DMS53 treated with DMSO at 0.1 percent for 48 hours (cell line): ENCODE data around the gene ARHGAP26.

Source experiments
- DNase-seq: peaks from one replicate; lab custom pipeline; 2025; ENCODE audit not compliant: unreplicated experiment; lab: John Stamatoyannopoulos, UW

The ARHGAP26 gene

DNA sequence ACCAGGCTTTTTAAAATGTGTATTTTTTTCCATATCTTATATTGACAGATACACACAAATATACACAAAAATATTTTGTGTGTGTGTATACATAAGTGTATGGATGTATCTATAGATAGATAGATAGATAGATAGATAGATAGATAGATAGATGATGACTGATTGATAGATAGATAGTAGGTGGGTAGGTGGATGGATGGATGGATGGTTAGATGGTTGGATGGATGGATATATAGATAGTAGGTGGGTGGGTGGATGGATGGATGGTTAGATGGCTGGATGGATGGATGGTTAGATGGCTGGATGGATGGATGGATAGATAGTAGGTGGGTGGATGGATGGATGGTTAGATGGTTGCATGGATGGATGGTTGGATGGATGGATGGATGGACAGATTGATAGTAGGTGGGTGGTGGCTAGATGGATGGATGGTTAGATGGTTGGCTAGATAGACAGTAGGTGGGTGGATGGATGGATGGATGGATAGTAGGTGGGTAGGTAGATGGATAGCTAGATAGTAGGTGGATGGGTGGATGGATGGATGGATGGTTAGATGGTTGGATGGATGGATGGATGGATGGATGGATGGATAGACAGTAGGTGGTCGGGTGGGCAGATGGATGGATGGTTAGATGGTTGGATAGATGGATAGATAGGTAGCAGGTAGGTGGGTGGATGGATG lies 477.1 kb downstream of the ARHGAP26 start:
- DNase-seq: no peak

DNA sequence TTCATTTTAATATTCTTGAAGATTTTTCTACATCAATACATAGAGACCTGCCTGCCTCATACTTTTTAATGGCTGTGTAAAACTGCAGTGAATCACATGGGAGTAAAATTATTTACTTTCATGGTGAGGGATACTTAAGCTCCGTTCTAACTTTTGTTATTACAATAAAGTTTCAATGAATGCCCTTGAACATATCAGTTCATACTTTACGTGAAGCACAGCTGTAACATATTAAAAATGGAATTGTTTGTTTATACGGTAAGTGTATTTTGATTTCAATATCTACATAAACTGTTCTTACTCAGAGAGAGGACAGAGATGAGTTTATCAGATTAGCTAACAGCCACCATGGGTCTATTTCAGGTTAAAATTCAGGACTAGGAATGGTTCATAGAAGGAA lies 478.2 kb downstream of the ARHGAP26 start:
- DNase-seq: no peak

DNA sequence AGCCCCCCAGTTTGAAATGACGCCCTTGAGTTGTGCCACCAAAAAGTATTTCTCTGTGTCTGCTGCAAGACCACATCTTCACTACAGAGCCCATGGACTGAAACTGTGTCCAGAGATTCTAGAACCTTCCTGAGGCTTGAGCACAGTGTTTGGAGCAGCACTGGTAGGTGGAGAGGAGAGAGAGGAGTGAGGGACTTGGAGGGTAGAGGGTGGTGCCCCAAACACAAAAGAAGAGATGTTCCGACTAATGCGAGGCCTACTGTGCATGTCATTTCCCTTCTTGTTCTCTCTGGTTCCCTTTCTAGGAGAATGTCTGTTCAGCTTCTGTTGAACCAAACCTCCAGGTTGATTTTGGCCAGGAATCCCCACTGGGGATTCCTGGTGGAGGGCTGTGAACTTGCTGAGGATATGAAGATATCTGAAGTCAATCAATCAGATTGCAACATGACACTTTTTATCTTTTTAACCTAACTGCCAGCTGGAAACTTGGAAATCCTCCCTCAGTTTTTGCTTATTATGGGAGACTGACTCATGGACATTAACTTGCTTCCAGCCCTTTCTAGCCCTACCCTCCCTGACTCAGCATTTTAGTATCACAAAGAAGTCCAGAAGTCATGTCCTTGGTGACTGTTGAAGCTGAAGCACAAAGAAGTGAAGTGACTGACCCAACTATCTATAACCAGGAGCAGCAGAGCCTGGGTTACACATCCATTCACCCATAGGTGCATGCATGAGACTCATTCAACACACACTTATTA lies 478.8 kb downstream of the ARHGAP26 start:
- no peak for DNase-seq

DNA sequence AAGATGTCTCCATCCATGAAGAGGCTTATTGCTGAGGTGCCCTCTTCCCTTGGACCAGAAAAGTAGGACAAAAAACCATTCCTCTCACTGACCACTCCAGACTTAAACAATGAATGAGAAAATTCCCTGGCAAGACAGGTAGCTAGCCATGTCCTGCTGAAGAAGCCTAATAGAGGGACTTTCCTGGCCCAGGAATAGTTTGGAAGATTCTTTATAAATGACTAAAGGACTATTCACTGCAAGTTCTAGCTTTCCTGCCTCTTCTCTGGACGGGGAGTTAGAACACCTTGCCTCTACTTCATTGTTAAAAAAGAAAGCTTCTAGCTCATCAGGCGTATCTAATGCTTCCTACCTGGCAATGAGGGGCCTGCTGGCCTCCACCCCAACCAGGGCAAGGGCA lies 479.7 kb downstream of the ARHGAP26 start:
- no peak for DNase-seq

DNA sequence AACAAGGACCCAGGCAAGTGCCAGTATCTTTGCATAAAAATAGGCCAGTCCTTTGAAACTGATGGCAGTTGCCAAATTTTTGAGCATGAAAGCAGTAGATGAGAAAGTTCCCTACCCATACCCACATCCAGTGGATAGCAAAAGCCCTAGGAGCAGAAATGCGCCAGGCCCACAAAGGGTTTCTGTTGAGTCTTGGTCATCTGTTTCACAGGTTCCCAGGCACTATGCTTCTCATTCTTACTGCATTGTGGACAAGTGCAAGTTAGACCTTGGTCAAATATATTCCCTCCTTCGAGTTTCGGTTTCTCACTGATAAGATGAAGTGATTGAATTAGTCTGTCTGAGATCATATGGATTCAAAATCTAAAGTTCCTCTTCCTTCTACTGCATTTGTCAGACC lies 481.0 kb downstream of the ARHGAP26 start:
- DNase-seq: no peak

DNA sequence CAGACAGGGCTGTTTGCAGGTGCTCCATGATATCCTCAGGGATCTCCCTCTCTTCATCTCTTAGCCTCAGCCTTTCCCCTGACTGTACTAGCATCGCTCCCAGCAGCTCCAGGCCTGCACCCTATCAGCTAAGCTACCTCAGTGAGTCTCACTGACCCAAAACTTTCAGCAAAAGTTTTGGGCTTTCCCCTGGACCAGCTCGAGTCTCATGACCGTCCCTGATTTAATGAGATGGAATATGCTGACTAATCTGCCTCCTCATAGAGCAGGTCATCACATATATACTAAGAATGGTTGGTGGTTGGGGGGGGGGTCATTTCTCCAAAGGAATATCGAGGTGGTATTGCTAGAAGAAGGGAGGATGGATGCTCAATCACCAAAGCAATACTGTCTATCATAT lies 481.8 kb downstream of the ARHGAP26 start:
- no peak for DNase-seq

DNA sequence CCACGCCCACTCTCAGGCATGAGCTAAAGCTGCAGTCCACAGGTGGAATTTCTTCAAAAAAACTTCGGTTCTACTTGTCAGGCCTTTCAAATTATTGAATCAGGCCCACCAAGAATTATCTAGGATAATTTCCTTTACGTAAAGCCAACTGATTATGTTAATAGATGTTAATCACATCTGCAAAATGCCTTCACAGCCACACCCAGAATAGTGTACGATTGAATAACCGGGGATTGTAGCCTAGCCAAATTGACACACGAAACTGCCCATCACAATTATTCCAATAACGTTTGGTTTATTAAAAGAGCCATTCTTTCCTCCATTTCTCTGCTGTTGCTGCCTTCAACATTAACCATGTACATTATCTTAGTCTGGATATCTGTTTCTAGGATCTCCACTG lies 484.6 kb downstream of the ARHGAP26 start:
- no peak for DNase-seq

DNA sequence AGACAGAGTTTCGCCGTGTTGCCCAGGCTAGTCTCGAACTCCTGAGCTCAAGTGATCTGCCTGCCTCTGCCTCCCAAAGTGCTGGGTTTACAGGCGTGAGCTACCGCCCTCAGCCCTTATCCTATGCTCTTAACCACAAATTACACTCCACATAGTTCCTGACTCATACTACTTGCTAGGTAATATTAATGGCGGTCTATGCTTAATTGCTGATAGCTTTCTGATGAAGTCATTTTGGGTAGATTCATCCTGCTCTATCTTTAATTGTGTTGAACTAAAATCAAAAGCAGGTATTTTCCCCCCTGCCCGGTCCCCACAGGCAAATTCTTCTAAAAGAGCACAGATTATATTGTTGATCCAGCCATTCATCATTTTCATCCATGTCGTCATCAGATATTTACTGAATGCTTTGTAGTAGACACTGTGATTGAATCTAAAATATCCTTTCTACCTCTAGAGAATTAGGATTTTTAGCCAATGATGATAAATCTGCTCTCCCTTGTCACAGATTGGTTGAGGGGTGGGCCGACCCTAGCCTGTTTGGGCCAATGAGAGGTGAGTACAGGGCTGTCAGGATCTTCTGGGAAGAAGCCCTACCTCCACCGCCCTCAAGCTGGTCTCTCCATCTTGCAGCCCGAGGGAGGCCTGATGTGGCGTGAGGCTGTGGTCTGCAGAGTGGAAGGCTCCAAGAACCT lies 488.5 kb downstream of the ARHGAP26 start:
- no peak for DNase-seq

DNA sequence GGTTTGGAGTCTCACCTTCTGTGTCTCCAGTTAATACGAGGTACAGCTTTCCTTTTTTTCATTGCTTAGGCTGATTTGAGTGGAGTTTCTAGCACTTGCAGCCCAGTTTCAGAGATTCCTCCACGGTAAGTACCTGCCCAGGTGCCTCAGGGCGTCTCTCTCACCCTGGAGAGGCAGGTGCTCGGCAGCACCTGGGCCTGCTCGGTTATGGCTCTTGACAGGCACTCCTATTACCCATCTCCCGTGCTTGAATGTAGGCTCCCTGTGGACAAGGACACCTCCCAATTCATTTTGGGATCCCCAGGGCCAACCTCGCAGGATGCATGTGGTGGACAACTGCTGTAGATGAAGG lies 489.1 kb downstream of the ARHGAP26 start:
- DNase-seq: no peak

DNA sequence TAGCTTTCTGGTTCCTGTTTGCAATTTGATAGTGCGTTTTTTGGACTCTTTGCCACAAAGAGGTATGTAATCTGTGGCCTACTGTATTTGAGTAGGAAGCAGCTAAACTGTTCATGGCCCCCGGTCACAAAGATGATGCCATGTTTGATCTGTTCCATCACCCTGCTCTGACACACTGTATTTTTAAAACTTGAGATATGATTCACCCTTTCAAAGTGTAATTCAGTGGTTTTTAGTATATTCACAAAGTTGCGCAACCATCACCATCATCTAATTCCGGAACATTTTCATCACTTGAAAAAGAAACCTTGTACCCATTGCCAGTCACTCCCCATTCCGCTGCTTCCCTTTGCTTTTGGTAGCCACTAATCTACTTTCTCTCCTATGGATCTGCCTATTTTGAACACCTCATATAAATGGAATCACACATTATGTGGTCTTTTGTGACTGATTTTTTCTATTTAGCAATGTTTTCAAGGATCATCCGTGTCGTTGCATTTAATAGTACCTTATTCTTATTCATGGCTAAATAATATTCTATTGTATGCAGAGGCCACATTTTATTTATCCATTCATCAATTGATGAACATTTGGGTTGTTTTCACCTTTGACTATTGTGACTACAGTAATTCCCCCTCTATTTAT lies 491.7 kb downstream of the ARHGAP26 start:
- DNase-seq: no peak

DNA sequence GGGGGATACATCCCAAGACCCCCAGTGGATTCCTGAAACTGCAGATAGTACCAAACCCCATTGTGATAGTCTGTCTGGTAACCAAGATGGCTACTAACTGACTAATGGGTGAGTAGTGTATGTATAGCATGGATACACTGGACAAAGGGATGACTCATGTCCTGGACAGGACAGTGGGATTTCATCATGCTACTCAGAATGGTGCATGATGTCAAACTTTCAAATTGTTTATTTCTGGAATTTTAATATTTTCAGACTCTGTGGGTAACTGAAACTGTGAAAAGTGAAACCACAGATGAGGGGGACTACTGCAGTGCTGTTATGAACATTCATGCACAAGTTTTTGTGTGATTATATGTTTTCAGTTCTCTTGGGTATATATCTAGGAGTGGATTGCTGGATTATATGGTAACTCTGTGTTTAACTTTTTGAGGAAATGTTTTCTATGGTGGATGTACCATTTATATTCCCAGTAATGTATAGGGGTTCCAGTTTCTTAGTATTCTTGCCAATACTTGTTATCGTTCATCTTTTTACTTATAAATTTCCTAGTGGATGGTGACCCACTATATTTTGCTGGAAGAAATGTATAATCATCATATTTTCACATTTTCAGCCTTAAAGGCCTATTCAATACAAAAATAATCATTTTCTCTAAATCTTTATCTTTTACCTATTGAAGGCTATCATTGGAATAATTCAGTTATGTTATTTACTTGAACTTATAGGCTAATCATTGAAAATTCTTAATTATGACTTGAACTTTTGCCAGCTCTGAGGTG lies 492.4 kb downstream of the ARHGAP26 start:
- DNase-seq: peak; percentile 14

DNA sequence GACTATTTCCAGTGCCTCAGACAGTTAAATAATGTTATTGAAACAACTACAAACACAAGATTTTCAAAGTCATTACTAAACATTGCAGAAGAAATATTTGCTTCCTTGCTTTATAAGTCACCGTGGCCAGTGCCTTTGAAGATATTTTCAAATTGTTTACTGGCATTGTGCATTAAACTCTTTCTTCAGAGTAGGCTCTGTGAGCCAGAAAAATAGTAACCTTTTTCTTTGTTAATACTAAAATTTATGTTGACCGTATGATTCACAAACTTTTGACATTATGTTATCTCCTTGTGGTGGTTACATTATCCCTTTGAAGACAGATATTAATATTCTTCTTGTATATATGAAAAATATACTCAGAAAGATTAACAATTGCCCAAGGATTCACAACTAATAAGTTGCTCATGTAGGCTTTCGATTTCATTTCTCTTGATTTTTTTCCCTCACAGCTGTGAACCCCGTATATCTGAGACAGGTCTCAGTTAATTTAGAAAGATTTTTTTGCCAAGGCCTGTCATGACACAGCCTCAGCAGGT lies 493.2 kb downstream of the ARHGAP26 start:
- no peak for DNase-seq

DNA sequence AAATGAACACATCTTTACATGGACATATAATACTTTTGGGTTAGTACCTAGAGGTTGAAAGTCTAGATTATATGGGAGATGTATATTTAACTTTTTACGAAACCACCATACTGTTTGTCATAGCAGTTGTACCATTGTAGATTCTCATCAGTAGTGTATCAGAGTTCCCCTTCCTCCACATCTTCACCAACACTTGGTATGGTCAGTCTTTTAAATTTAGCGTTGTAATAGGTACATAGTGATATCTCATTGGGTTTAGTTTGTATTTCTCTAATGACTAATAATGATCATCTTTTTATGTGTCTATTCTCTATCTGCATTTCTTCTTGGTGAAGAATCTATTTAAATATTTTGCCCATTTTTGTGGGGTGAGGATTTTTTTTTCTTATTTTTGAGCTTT lies 495.8 kb downstream of the ARHGAP26 start:
- DNase-seq: no peak

DNA sequence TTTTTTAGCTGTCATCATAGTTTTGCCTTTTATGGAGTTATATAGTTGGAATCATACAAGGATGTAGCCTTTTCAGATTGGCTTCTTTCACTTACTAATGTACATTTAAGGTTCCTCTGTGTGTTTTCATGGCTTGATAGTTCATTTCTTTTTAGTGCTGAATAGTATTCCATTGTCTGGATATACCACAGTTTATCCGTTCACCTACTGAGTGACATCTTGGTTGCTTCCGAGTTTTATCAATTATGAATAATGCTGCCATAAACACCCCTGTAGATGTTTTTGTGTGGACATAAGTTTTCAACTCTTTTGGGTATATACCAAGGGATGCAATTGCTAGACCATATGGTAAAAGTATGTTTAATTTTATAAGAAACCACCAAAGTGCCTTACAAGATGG lies 497.0 kb downstream of the ARHGAP26 start:
- no peak for DNase-seq

DNA sequence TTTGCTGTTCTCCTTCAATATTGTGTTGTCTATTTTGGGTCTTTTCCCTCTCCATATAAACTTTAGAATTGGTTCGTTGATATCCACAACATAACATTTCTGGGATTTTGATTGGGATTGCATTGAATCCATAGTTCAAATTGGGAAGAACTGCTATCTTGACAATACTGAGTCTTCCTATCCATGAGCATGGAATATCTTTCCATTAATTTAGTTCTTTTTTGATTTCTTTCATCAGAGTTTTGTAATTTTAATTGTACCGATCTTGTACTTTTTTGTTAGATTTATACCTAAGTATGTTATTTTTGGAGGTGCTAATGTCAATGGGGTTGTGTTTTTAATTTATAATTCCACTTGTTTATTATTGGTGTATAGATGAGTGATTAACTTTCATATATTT lies 498.2 kb downstream of the ARHGAP26 start:
- DNase-seq: no peak

DNA sequence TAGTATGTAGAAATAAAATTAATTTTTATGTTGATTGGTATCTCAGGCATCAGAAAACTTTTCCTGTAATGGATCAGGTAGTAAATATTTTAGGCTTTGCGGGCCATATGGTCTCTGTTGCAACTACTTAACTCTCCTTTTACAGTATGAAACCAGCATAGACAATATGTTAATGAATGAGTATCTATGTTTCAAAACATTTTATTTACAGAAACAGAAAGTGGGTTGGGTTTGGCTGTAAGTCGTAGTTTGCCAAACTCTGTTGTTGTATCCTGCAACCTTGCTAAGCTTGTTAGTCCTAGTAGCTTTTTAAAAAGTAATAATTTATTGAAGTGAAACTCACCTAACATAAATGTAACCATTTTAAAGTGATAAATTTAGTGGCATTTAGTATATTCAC lies 501.3 kb downstream of the ARHGAP26 start:
- no peak for DNase-seq

DNA sequence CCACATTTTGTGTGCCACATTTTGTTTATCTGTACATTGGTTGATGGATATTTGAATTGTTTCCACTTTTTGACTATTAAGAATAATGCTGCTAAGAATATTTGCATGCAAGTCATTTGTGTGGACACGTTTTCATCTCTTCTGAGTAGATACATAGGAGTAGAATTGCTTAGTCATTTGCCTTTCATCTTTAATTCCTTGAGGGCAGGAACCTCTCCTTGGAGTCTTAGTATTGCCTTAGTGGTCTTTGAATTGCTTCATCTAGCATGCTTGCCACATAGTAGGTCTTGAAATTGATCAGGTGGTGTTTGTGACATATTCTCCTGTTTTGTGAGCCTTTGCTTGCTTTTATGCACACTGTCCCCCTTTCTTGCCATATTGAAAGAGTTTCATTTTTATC lies 504.8 kb downstream of the ARHGAP26 start:
- no peak for DNase-seq

DNA sequence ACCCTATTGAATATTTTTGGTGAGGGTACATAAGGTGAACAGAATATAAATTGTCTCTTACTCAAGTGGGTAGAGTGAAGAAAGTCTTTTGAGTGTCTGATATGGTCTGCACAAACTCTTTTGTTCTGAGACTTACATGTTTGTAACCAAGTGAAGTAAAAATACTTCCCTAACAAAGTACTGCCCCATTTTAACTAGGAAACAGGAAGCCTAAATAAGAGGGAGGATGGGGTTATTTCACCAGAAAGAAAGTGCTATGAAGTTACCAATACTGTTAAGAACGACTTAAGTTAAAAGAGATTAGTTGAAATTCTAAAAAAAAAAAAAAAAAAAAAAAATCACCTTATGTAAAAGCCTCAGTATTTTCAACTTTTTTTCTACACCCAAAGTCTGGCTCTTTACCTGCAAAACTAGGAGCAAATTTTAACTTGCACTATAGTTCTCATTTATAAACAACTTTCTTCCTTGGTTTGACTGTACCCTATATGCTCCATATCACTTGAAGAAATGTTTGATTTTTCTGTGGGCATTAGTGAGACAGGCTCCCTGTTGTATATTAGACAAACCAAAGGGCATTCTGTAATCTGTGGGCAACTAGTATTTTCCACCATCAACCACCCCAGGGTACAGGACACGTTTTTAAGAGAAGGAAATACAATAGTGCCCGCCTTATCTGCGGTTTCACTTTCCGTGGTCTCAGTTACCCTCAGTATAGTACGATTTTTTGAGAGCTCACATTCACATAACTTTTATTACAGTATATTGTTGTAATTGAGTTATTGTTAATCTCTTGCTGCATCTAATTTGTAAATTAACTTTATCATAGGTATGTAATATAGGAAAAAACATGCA lies 505.6 kb downstream of the ARHGAP26 start:
- DNase-seq: no peak

DNA sequence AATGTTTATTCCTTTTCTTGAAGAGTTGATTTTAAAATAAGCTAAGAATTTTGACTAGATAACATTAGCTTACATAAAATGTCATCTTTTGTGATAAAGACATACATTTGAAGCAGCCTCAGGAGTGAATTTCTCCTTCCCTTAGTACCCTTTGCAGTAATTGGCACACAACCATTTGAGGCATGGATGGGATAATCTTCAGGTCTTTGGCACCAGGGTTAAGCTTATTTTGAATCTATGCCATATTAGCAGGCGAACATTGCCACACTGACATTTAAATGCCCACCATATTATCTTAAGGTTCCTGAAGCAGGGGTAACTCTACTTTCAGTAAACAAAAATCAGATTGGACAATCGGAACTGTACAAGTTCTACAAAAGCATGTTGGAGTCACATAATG lies 507.4 kb downstream of the ARHGAP26 start:
- no peak for DNase-seq
